Hindlimb muscle (tissue), 1 donor: ENCODE data around the gene OCA2. TPM values are rescaled to one million over a fixed set of nuclear protein-coding genes. Genes with fewer than 3 reads are reported as not detected.

Experiments
- DNase-seq: peaks from one replicate; pipeline ENCODE4 v3.0.0-alpha.2; 2013
- polyA plus RNA-seq: library from polyadenylated mRNA; unstranded; fragments of 120-200 nt; gene quantifications from one replicate; pipeline ENCODE4 v1.2.1, GENCODE V29; 2013; ENCODE audit not compliant: insufficient read length

Gene OCA2
- polyA plus RNA-seq, 1 donor = 4.5 TPM

DNA sequence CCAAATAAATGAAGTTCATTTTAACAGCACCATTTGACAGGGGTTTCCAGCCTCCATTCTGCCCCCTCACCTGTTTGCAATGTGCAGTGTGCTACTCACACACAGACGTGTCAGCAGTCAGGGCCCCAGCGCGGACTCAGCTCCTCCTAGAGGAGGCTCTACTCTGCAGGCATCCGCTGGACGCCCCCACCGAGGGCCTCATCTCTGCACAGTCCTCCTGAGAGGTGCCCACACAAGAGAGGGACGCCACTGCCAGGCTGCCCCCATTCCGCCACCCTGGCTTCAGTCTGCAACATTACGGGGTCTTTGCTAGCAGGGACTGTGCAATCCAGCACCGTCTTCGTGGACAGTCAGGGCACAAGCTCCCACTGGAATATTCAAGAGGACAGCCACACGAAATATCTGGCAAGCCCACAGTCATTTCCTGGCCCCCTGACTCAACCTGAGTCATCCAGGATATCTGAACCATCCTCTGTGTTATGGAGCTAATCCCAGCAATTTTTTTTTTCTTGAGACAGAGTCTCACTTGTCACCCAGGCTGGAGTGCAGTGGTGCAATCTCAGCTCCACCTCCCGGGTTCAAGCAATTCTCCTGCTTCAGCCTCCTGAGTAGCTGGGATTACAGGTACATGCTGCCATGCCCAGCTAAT is 255.0 kb downstream of the OCA2 start:
- DNase-seq = no peak

DNA sequence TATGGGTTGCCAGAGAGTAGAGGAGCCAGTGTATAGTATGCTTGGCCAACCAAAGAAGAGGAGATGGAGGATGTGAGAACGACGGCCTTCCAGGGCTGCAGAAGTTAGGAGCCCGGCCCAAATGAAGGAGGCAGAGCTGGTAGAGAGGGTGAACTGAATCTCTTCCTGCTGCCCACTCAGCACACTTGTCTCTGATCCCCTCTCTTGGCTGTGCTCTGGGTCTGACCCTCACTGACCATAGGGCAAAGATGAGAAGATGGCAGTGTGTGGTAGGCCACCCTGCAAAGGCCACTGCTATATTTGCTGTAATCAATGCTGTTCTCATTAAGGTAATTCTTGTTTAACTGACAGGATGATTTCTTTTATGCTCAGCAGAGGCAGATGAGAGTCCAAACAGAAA is 256.0 kb downstream of the OCA2 start:
- DNase-seq = no peak

DNA sequence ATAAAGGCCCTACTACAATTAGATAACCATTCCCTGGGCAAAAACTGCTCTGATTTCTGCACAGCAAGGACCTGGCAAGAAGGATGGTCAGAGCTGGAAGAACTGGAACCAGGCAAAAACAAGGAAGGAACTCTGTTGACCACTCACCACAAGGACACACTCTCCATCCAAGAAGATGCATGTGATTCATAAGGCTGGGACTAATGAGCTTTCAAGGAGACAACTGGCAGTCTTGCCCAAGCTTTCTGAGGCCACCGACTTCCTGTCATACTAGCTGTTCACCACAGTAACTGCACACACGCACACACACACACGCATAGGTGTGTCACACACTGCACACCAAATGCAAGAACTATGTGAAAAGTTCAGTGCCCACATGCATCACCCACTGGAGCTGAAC is 256.6 kb downstream of the OCA2 start:
- DNase-seq = no peak

DNA sequence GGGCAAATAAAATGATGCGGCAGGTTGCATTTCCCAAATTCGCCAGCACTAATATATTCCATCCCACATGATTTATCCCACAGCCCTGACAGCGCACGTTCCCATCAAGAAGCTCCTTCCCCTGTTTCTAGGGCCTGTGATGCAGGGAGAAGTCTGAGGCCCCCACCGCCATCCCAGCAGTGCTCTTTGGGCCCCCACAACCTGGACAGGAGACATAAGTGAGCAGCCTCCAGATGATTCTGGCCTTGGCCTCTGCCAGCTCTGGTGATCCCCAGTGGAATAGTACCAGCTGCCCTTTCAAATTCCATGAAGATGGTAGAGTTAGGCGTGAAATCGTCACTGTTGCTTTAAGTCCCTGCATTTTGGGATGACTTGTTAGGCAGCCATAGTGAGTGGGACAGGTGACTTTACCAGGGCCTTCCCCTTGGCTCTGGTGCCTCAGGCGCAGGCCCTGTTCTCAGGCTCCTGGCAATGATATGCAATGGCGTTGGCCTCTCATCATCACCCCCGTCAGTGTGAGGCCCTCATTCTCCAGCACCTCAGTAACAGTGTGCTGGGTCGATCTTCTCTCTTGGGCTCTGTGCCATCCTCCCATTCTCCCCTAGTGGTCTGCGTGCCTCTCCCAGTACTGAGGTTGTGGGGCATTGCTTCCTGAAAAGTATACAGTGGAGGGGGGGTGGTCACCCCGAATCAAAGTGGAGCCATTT is 263.7 kb downstream of the OCA2 start:
- DNase-seq = no peak

DNA sequence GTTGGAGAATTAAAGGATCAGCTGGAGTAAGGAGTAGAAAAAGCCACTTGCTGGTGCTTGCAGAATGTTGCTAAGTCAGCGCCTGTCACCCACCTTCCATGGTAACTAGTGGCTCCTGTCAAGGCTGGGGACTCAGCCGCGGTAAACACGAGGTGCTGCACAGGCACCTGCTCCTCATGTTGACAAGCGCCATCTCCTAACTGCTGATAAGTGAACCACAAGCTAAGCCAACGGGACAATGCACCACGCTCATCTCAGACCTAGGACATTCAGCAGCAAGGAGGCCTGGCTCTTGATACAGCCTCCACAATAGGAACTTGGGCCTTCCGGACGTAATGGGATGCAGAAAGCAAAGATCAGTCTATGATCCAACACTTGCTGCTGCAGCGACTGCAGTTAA is 264.4 kb downstream of the OCA2 start:
- DNase-seq = no peak

DNA sequence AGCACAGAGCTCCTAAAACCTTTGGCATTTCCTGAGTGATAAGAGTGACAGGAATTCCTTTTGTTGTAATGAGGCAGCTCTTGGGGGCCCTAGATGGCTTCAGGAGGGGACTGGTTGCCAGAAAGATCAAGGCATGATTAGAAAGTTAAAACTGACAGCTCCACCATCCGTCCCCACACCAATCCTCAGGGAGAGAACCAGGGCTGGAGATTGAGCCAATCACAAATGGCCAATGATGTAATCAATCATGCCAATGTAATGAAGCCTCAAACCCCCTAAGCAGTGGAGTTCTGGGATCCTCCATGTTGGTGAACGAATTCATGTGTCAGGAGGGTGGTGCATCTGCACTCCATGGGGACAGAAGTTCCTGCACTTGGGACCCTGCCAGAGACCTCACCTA is 265.1 kb downstream of the OCA2 start:
- DNase-seq = no peak

DNA sequence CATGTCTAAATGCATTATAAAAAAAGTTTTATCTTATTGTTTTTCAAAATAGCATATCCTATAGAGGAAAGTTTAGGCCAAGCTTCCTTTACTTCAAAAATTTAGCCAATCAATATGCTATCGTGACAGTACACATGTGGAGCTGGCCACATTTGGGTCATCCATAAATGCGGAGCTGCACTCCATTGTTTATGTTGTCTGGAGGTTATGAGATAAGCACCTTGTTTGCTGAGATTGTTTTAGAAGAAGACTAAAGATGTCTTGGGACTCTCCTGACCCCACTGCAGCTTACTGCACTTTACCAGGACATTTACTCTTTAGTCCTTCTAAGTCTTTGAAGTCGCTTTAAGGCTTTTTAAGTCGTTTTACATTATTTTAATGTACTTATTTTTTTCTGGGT is 265.9 kb downstream of the OCA2 start:
- no peak for DNase-seq

DNA sequence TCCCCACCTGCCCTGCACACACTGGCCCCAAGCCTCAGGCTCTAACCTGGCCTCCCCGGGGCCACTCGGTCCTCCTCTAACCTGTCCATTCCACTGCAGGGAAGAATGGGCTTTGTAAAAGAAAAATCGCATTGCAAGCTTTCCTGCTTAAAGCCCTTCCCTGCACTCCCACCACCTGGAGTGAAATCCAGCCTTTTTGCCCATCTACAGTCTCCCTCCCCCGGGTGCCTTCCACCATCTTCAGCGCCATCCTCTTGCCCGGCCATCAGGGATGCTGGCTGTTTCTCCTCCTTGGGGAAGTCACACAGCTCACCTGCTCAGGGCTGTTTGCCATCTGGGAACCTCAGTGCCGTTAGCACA is 266.9 kb downstream of the OCA2 start:
- DNase-seq = no peak

DNA sequence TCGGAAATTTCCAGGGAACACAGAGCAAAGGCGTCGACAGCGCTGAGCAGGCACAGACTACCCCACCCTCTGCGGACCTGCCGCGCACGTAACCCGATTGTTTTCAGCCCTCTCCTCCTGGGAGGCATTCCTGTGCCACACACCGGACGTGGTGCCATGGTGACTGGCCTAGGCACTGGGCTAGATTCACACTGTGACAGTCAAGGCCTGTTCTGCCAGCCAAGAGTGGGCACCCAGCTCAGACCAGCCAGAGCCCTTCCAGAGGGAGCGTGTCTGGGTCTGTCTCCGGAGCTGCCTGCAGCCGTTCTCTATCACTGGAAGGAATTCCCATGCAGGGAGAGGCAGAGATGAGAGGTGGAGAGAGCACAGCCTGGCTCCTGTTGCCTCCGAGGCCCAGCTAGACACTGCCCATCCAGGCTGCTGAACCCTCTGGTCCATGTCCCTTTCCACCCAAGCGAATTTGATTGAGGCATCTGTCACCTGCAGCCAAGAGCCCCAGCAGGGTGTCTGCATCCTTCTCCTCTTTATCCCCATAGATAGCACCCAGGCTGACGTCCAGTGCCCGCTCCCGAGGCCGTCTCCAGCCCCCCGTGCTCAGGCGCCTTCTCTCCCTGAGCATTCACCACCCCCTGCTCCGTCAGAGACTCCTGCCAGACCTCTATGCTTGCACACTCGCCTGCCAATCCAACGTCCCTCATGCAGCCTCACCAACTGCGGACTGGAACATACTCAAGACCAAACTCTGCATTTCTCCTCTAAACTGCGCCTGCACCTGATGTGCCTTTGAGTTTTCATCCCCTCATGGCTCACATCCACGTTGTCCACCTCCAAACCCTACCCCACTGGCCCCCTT is 267.5 kb downstream of the OCA2 start:
- no peak for DNase-seq

DNA sequence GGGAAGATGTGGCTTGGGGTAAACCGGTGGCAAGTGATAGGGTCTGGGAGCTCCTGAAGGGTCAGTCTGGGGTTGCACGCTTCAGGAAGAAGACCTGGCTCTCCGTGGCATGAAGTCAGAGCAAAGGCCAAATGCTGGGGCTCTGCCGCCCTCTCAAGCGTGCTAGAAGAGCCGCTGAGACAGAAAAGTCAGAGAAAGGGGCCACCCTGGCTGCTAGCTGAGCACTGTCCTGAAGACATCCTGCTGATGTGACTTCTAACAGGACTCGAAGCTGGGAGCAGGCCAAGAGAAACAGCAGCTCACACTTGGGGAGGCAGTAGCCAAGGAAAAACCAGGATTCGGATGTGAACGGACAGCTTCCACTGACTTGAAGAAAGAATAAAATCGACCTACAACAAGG is 270.4 kb downstream of the OCA2 start:
- no peak for DNase-seq

DNA sequence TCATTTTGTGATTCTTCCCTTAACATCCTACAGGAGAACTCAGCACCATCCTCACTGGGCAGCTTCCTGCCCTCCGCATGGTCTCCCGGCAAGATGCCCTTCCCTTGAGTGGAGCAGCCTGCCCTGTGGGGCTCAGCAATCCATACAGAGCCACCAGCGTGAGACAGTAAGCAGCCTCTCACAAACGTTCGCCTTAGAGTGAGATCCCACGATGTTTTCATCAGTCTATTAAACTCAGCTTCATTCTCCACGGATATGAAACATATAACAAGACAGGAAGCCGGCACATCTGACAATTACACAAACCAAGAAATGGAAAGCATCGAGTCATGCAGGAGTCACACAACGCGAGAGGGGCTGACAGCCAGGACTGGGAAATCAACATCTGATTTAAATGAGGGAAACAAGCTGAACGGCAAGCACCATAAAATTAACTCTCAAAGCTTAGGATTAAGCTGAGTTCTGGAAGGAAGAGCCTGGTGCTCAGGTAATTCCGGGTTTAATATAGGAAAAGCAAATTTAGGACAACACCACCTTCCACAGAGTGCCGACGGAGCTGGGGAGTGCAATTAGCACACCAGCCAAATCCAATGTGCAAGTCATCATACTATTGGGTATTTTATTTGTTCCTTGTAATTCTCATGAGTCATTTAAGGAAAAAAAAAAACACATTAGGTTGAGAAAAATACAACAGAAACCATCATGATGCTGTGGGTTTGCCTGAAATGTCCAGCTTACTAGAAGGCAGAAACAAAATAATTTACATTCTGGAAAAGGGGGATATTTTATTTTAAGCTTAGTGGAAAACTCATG is 272.0 kb downstream of the OCA2 start:
- peak; percentile 20 for DNase-seq

DNA sequence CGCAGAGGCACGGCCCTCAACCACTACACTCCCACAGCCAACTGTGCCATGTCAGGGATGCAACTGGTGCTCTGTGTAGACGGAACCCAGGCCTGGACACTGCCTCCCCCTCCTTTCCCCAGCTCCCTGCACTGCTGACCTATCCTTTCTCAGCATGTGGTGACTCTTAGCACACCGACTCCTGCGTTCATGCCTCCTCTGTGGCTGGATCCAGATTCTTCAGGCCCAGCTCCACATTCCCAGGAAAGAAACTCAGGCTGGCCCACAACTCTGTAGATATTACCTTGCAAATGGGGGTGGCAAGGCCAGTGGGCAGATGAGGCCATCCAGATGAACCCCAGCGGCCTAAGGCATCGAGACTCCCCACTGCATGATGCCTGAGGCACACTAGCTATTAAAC is 272.7 kb downstream of the OCA2 start:
- no peak for DNase-seq

DNA sequence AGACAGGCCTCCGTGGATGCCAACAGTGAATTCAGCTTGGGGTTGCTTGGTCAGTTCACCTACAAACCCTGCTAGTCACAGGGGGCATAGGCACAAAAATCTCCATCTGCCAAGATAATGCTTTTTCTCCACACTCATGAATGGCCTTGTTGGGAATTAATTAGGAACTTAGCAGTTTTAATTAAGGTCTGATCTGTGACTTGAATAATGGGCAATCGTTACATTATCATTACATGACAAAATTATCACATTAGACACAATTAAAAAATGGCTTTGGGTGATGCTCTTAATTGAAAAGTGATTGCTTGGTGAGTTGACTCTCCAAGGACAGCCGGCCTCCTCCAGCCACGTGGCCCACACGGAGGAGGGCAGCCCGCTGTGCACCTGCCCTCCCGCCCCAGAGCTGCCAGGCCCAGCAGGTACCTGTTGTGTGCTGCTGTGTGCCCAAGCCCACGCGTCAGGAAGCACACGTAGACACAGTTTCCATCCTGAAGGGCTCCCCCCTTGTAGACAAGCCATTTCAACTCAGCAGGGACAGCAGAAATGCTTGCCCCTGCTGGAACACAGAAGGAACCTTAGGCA is 274.2 kb downstream of the OCA2 start:
- no peak for DNase-seq

DNA sequence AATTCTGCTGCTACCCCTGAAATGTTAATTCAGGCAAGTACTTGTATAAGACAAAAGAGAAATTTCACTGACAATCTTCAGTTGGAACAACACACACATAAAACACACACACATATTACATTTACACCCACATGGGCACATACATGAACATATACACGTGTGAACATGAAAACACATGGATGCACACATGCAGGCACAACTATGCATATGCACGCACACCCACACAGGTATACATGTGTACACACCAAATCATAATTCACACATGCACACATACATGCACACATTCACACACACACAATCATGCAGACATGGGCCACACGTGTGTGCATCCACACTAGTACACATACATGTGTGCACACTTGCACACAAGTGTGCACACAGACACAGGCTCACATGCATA is 277.8 kb downstream of the OCA2 start:
- DNase-seq = no peak

DNA sequence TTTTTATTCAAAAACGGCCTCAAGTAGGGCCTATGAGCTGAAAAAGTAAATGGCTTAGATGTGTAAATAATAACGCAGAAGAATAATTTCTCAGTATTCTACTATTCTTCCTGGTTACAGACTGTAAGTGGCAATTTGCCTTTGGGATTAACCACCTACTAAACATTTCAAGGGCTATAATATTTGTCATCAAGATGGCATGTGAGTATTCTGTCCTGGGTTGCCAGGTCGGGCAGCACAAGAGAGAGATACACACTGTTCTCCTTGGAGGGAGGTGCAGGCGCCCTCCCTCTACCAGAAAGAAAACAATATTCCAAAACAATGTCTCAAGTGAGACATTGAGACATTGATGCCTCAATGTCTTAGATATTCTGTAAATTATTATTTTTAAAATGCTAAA is 278.4 kb downstream of the OCA2 start:
- DNase-seq = no peak

DNA sequence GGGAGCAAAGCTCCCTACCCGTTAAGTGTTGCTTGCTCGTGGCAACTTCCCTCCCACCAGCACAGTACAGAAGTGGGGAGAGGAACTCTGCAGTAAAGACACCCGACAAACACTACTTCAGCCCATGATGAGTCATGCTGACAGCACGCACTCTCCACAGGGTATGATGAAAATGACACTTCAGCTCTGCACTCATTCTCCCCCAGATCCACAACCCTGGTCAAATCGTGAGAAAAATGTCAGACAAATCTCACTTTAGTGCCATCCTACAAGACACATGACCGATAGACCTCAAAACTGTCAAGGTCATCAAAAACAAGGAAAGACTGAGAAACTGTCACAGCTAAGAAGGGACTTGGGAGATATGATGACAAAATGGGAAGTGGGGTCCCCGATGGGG is 278.9 kb downstream of the OCA2 start:
- DNase-seq = no peak

DNA sequence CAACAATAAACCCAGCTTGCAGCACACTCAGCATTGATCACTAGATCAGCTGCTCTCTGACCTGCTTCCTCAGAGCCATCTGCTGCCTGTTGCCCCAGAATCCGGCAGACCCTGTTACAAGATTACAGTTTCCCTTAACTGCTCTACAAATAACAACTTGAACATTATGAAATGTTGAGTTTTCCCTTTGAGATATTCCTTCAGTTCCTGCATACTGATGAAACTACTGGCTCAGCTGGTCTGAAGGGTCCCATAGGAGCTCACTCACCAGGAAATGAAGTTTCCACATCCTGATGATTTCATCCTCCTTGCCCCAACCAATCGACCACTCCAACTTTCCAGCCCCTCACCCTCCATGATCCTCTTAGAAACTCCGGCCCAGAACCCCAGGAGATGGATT is 281.9 kb downstream of the OCA2 start:
- DNase-seq = no peak

DNA sequence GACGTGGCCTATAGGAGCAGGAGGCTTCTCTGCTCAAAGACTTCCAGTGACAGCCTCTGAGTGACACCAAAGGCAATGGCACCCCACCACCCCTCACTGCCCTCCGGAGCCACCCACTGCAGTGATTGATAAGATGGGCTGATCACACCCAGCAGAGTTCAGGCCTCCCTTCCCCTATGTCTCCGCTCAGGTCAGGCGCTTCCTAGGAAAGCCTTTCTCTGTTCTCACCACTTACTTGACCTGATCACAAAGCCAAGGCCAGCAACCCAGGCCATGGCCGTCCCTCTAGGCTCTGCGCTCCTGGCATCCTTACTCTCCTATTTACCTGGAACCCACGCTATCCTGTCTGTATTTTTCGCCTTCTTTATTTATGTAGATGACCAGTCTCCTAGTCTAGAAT is 282.3 kb downstream of the OCA2 start:
- DNase-seq = no peak

DNA sequence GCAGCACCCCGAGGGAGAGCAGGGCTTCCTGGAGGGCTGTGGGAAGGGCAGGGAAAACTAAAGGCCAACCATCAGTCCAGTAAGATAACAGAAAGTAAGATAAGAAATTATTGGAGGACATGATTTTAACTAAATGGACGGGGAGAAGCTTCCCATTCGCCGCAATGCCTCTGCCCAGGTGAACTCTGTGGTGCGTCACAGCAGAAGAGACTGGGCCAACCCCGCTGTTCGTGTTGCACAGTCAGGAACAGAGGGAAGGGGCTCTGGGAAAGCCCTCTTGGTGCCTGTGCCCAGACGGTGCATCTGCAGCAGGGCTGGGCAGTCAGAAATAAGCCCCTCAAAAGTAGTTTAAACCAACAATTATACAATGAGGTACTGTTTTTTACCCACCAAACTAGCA is 284.1 kb downstream of the OCA2 start:
- no peak for DNase-seq

DNA sequence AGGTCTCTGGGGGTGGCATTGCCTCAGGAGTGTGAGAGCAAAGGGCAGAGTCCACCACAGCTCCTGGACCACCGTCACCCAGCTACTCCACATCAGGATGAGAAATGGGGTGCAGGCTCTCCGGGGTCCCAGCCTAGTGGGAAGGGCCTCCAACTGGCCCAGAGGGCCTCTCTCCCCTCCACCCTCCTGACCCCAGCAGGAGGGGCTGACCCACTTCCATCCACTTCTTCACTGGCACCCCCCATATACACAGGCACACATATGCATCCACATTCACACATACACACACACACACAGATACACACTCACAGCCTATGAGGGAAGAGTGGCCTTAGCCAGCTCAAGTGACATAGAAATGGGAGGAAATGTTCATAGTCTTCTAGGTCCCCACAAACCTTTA is 286.0 kb downstream of the OCA2 start:
- DNase-seq = no peak

DNA sequence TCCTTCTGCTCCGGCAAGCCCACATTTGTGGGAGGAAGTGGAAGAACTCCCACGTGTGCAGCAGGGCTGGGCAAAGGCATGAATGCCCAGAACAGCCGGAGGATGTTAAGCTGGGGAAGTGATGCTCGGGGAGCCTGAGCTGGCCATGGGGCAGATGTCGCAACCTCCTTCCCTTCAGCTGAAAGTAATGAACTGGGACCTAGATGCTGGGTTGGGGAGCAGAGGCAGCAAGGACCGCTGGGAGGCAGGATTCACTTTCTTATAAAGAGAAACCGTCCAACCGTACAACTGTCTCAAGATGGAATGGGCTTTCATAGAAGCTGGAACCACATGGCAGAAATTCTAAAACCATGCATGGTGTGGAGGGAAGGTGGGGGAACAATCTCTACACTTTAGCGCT is 290.9 kb downstream of the OCA2 start:
- no peak for DNase-seq

DNA sequence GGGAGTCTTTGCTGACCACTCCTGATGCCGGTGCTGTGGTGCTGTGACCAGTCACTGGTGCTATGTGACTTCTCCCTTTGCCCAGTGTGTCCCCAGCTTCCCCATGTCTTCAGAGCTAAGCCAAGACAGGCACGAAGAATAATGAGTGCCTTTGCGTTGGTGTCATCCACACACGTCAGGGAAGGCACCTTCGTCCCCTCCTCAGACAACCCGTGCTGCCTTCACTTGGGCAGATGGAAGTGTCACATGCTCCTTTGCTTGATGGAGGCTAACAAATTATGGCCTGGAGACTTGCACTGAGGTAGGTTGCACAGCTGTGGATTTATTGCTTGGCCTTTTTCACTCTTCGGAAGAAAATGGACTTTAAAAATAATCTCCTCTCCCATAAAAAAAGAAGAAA is 291.8 kb downstream of the OCA2 start:
- DNase-seq = no peak

DNA sequence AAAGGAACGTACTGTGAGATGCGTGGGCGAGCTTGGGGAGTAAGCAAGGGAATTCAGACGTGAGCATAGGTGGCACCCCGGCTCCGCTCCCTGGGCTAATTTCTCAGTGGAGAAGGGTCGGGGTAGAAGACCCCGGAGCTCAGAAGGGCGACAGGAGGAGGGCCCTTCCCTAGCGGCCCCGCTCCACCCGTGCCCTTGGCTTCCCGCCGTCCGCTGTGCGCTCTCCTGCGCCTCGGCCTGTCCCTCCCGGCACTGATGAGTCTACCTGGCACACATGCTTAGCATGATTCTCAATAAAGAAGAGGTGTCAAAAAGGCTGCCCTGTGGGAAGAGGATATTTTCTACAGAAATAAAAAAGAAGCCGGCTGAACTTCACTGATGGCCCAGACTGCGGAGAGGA is 292.7 kb downstream of the OCA2 start:
- DNase-seq = no peak
